ENCODE data around the gene MED9.

The MED9 gene

DNA sequence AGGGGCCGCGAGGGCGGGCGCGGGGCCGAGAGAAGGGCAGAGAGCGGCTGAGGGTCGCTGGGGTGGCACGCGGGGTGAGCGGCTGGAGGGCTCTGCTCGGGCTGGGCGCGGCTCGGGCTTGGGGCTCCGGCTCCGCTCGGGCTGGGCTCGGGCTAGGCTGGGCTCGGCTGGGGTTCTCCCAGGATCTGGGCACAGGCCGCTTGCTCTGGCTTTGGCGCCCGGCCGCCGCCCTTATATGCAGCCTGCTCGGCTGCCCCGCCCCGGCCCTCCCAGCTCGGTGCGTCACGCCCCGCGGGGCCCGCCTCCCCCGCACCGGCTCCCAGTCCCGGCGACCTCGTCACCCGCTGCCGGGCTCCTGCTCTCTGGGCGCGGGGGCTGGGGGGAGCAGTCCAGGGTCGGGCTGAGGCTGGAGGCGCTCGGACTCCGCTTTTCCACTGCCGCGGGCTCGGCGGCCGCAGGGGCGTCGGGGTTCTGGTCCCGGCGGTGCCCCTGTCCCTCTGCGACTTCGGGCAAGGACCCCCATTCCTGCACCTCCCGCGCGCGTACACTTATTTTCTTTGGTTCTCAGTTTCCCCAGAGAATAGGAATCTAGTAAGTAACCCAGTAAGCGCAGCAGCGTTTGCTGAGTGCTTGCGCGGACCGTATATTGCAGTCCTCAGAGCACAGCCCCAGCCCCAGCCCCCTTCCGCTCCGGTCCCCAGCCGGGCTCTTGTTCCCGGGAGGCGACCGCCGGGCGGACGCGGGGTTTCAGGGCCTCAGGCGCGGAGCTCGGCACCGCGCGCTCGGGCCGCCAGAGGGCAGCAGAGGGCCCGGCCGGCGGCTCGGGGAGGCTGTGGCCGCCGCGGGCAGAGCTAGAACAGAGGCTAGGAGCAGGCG is 19.6 kb downstream of the MED9 start, which contains the start of gene RASD1:
Gene RASD1, minus strand, starts transcription at position 207 of the 876 bp plus-strand sequence. CDS start 214 bp downstream, outside the sequence.
- H4K20me1 ChIP-seq (ENCODE audit: insufficient read depth, low read length) = no peaks in the 10 kb centered on the region
- peak within 1 kb of the TSS; percentile 64 for H3K4me2 ChIP-seq (ENCODE audit: low read length)
- H3K27me3 ChIP-seq (ENCODE audit: insufficient read depth, low read length) = no peaks in the 10 kb centered on the region
- no peaks in the 10 kb centered on the region for H3K9me2 ChIP-seq (ENCODE audit: low read depth, low read length)
- H3F3A ChIP-seq (ENCODE audit: insufficient read depth, low read length) = no peaks in the 10 kb centered on the region
- H3K9me3 ChIP-seq (ENCODE audit: low read length) = no peaks in the 10 kb centered on the region
- H3K36me3 ChIP-seq (ENCODE audit: insufficient read depth, low read length) = peaks cover 17% of the 10 kb centered on the region
- no peaks in the 10 kb centered on the region for H3K79me2 ChIP-seq (ENCODE audit: insufficient read depth, low read length)
- TF ChIP-seq EZH2 (IDR thresholded peaks at IDR 0.05; ENCODE audit: borderline replicate concordance, low read length) = no peak
- TF ChIP-seq, protein P1, sequence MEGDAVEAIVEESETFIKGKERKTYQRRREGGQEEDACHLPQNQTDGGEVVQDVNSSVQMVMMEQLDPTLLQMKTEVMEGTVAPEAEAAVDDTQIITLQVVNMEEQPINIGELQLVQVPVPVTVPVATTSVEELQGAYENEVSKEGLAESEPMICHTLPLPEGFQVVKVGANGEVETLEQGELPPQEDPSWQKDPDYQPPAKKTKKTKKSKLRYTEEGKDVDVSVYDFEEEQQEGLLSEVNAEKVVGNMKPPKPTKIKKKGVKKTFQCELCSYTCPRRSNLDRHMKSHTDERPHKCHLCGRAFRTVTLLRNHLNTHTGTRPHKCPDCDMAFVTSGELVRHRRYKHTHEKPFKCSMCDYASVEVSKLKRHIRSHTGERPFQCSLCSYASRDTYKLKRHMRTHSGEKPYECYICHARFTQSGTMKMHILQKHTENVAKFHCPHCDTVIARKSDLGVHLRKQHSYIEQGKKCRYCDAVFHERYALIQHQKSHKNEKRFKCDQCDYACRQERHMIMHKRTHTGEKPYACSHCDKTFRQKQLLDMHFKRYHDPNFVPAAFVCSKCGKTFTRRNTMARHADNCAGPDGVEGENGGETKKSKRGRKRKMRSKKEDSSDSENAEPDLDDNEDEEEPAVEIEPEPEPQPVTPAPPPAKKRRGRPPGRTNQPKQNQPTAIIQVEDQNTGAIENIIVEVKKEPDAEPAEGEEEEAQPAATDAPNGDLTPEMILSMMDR (IDR thresholded peaks at IDR 0.05; ENCODE audit: low read length) = peak; percentile 74; the same call in 1 of the 2 replicates
- no peak within 1 kb of the TSS; the same call in 1 of the 2 replicates for H3K9ac ChIP-seq (ENCODE audit: low read length)
- no peak within 1 kb of the TSS for H3K27ac ChIP-seq (ENCODE audit: low read depth, low read length, poor library complexity, severe bottlenecking)
- H3K4me3 ChIP-seq (ENCODE audit: low read depth, low read length, poor library complexity, severe bottlenecking) = peak within 1 kb of the TSS; percentile 52
- no peak within 1 kb of the TSS for H2AFZ ChIP-seq (ENCODE audit: low read length)
- H3K4me1 ChIP-seq (ENCODE audit: insufficient read depth, low read length, severe bottlenecking) = peaks cover 3% of the 10 kb centered on the region

DNA sequence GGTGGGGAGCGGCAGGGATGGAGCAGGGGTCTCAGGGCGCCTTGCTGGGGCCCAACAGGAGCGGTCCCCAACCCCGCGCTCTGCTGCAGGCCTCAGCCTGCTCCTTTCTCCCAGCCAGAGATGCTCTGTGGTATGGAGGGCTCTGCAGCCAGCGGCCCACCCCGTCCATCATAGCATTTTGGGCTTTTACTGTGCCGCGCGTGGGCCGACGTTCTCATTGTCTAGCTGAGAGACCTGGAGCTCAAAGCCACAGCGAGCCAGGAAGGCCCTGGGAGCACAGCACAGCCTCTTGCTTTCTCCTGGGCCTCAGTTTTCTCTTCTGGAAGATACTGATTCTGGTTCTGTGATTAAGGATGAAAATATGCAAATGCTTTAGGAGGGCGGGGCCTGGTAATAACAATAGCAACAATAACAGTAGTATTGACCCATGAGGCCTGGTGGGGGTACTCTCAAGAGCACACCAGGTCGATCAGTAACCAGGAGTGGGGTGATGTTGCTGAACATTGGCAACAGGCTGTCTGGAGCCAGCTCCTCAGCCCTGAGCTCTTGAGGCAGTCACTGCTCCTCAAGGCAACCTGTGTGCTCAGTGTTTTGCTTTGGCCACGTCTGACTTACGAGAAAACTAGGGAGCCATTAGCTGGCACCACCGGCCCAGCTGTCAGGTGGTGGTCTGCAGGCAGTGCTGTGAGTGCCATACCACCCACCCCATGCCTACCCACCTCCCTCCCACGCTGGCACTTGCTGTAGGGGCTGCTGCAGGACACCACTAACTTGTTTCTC is 20.5 kb downstream of the MED9 start:
- Histone ChIP-seq H3K4me3 (ENCODE audit: low read depth, low read length, poor library complexity, severe bottlenecking) (no peak overlapping the region), H3K27me3 (ENCODE audit: insufficient read depth, low read length) (no peaks in the 10 kb centered on the region), H3K4me1 (ENCODE audit: insufficient read depth, low read length, severe bottlenecking) (peaks cover 3% of the 10 kb centered on the region), H4K20me1 (ENCODE audit: insufficient read depth, low read length) (no peaks in the 10 kb centered on the region), H3F3A (ENCODE audit: insufficient read depth, low read length) (no peaks in the 10 kb centered on the region), H3K9ac (ENCODE audit: low read length) (no peak overlapping the region), H3K9me2 (ENCODE audit: low read depth, low read length) (no peaks in the 10 kb centered on the region), H2AFZ (ENCODE audit: low read length) (no peak overlapping the region), H3K79me2 (ENCODE audit: insufficient read depth, low read length) (no peaks in the 10 kb centered on the region), H3K36me3 (ENCODE audit: insufficient read depth, low read length) (peaks cover 8% of the 10 kb centered on the region), H3K4me2 (ENCODE audit: low read length) (peak overlapping the region; percentile 36; the same call in 1 of the 2 replicates), H3K9me3 (ENCODE audit: low read length) (no peaks in the 10 kb centered on the region), H3K27ac (ENCODE audit: low read depth, low read length, poor library complexity, severe bottlenecking) (no peak overlapping the region)
- TF ChIP-seq EZH2 (IDR thresholded peaks at IDR 0.05; ENCODE audit: borderline replicate concordance, low read length) = no peak
- TF ChIP-seq, protein P1 (IDR thresholded peaks at IDR 0.05; ENCODE audit: low read length) = peak; percentile 8; the same call in 1 of the 2 replicates

DNA sequence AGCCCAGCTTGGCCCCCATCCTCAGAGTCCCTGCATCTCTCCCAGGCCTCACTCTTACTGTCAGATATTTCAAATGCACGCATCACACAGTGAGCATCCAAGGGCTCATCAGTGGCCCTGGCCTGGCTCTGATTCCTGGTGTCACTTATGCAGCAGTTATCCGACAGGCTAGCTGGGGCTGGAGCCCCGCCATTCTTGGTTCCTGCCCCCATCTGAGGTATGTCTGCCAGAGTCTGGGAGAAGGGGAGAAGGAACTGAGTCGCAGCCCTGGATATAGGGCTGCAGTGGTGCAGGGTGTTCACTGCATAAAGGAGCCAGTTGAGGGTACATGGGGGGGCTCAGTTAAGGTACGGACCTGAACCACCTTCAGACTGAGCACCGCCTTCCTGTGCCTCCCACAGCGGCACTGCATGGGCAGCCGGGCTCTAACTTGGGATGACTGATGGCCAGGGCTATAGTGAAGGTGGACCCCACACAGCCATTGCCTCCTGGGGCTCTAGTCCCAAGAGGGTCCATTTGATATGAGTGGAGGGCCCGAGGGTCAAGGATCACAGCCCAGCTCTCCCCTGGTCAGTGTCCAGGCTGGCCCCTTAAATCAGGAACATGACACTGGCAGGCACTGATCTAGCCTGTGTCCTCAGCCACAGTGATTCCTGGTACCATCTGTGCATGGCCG is 21.2 kb downstream of the MED9 start:
- H3K79me2 ChIP-seq (ENCODE audit: insufficient read depth, low read length) = no peaks in the 10 kb centered on the region
- no peak overlapping the region for H2AFZ ChIP-seq (ENCODE audit: low read length)
- H3K9me2 ChIP-seq (ENCODE audit: low read depth, low read length) = no peaks in the 10 kb centered on the region
- peaks cover 3% of the 10 kb centered on the region; the same call in 1 of the 2 replicates for H3K36me3 ChIP-seq (ENCODE audit: insufficient read depth, low read length)
- H3K4me1 ChIP-seq (ENCODE audit: insufficient read depth, low read length, severe bottlenecking) = peaks cover 3% of the 10 kb centered on the region
- TF ChIP-seq EZH2 (IDR thresholded peaks at IDR 0.05; ENCODE audit: borderline replicate concordance, low read length) = no peak
- TF ChIP-seq, protein P1 (IDR thresholded peaks at IDR 0.05; ENCODE audit: low read length) = no peak
- no peaks in the 10 kb centered on the region for H4K20me1 ChIP-seq (ENCODE audit: insufficient read depth, low read length)
- no peaks in the 10 kb centered on the region for H3K9me3 ChIP-seq (ENCODE audit: low read length)
- H3K27ac ChIP-seq (ENCODE audit: low read depth, low read length, poor library complexity, severe bottlenecking) = no peak overlapping the region
- no peaks in the 10 kb centered on the region for H3K27me3 ChIP-seq (ENCODE audit: insufficient read depth, low read length)
- no peak overlapping the region for H3K4me3 ChIP-seq (ENCODE audit: low read depth, low read length, poor library complexity, severe bottlenecking)
- H3K4me2 ChIP-seq (ENCODE audit: low read length) = no peak overlapping the region
- H3K9ac ChIP-seq (ENCODE audit: low read length) = no peak overlapping the region
- no peaks in the 10 kb centered on the region for H3F3A ChIP-seq (ENCODE audit: insufficient read depth, low read length)
